Germinal center (tissue), 1 donor: ENCODE results near the gene ADSS1.

Source experiments
- DNase-seq: peaks from one replicate; pipeline ENCODE4 v3.0.0; 2012; ENCODE audit warnings: mixed read lengths, low spot score

The ADSS1 gene

DNA sequence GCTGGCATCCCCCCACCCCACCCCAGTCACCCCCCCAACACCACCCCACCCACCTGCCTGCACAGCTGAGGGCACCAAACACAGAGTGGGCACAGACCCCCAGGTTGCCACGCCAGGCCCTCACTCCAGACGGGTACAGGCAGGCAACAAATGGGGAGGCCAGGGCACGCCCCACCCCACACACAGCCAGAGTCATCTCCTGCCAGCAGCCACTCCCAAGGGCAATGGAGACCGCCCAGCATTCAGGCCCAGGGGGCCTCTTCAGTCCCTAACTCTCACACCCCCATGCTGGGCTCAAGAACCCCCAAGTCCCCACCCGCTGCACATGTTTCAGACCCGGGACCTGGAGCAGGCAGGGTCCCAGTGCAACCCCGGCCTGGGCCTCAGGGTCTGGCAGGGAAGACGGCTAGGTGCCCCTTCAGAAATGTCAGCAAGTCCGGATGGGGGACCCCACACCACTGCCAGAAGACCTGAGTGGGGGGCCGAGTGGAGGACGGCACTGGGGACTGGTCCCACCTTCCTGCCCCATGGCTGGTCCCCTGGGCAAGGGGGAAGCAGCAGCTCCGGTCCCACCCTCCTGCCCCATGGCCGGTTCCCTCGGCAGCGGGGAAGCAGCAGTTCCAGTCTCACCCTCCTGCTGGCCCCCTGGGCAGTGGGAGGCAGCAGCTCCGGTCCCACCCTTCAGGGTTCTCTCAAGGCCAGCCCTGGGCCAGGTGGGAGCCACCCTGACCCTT lies 59.6 kb downstream of the ADSS1 start:
- DNase-seq: no peak

GRCh38 chr14:104784218-104784568 lies 60.2 kb downstream of the ADSS1 start:
- no peak for DNase-seq

GRCh38 chr14:104784846-104785707 lies 61.0 kb downstream of the ADSS1 start:
- no peak for DNase-seq

GRCh38 chr14:104785708-104786080 lies 61.7 kb downstream of the ADSS1 start:
- no peak for DNase-seq

DNA sequence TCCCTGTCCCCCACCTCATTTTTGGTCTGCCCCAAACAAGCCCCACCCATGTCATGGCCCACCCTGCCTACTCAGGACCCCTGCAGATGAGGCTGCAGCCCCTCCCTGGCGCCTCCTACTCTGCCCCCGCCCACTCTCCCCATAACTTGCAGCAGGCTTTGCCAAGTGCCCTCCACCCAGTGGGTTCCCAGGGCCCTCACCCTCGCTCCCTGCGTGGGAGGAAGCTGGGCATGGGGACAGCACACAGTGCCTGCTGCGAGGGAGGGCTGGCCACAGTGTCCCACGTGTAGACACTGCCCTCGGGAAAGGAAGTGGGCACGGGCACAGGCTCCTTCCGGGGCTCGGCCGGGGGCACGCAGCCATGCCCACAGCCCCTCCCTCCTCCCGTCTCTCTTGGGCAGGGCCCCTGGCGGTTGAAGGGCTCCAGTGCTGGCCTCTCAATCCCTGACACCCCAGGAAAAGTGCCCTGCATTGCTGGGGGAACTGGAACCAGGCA lies 62.1 kb downstream of the ADSS1 start:
- no peak for DNase-seq

DNA sequence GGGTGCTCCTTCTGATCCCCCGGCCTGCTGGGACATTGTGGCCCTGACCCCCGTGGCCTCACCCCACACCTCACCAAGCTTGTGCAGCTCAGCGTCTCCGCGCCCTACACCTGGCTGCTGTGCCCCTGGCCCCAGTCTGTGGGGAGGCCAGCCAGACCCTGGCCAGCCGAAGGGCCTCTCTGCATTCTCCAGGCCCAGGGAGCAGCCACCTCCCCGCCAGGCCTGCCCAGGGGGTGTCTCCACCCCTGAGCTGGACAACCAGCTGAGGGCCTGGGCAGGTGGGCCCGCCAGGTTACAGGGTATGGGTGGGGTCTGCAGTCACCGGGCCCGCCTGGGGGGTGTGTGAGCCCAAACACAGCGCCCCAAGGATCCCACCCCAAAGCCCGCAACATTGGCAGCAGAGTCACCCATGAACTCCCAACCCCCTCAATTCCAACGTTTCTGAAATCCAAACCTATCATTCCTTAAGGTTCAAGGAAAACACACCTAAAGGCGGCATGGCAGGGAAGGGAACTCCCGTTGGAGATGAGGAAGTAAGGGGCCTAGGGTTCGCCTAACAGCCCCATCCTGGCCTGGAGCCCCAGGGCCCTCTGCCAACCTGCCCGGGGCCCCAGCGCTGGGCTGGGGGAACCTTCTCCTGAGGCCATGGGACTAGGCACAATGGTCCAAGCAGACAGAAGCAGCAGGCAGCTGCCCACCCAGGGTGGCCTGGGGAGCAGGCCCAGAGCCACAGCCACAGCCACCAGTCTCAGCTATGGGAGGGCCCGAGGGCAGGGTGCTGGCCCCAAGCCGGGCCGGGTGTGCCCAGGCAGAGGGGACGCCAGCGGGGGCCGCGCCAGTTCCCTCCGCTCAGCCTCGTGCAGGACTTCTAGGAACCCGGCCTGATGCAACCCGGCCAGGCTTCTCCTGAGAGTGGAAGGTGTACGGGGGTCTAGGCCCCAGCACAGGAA lies 63.0 kb downstream of the ADSS1 start:
- no peak for DNase-seq

- DNase-seq: no peak
These were observed 63.7 kb downstream of the ADSS1 start for GRCh38 chr14:104787736-104788135.

DNA sequence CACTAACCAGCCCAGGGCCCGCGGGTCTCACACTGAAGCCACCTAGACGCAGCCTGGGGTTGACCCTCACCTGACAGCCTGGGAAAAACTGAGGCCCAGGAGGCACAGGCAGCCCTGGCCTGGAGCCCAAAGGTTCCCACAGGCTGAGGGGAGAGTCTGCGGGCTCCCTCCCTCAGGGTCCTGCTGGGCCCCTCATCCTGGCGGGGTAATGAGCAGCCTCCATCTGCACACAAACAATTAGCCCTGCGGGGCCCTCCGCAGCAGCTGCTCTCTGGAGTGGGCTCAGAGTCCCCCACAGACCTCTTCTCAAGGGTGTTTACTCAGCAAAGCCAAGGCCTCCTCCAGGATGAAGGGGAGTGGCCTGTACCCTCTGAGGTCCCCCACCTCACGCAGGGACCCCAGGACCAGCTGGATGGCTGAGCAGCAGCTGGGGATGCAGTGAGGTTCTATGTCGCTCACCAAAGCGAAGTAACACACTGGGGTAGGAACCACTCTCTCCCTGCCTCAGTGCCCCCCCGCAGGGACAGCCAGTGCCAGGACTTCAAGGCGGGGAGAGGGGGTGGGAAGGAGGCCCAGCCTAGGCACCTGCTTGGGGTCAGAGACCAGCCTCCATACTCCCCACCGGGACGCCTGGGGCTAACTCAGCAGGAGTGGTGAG lies 64.3 kb downstream of the ADSS1 start:
- no peak for DNase-seq

- DNase-seq: no peak
These were observed 65.0 kb downstream of the ADSS1 start for GRCh38 chr14:104788873-104789663.

DNA sequence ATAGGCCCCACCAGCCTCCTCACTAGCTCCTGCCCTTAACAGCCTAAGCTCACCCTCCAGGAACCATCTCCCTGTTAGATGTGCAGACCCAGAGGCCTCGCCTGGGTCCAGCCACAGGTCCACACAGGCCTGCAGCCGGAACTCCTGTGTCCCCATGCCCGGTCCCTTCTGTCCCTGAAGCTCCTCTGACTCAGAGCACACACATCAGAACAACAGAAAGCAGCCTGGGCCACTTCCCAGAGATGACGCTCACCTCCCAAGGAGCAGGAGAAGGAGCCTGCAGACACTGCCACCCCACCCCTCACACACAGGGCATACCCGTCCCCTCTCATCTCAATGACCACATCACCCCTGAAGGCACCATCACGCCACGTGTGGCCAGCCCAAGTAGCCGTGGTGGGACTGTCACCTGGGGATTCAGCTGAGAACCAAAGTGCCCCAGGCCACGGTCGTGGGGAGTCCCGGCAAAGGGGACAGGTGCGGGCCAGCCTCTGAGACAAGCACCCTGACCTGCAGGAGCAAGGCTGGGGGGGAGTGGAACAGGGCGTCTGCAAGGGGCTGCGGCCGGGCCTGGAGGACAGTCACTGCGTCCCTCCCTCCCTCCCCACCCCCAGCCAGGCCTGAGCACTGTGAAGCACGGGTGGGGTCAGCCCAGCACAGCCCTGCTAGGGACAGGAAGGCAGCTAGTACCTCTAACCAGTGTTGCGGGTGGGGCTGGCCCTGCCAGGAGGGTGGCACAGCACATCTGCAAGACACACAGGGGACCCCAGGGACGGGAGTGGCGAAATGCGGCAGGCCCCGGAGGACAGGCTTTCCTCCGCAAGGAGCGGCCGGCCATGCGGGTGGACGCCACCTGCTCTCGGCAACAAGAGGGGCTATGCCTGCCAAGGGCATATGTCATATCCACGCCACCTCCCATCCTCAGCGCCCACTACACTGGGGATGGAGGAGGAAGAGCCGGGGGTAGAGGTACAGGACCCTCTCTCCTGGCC lies 66.0 kb downstream of the ADSS1 start:
- DNase-seq: no peak

DNA sequence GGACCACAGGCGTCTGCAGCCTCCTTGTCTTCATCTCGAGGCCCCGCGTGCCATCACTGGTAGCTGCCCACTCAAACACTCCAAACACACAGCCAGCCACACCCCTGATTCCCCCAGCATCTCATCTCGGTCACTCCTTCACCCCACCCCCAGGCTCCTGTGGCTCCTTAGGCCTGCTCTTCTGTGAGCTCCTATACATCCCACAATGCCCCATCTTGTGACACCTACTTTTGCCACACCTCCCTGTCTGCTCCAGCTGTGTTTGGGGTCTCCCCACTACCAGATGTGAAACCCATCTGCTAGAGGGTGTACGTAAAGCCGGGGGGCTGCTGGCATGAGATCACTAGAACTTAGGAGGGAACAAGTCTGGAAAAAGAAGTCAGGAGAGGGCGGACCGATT lies 67.4 kb downstream of the ADSS1 start:
- no peak for DNase-seq

GRCh38 chr14:104792101-104792884 lies 68.3 kb downstream of the ADSS1 start:
- DNase-seq: no peak

- DNase-seq: no peak
These were observed 69.1 kb downstream of the ADSS1 start for GRCh38 chr14:104792945-104793702.

GRCh38 chr14:104793703-104793959 lies 69.6 kb downstream of the ADSS1 start:
- DNase-seq: no peak

- peak; percentile 51 for DNase-seq
These were observed 70.1 kb downstream of the ADSS1 start for GRCh38 chr14:104794099-104794498.

GRCh38 chr14:104794631-104794992 lies 70.6 kb downstream of the ADSS1 start:
- DNase-seq: no peak

DNA sequence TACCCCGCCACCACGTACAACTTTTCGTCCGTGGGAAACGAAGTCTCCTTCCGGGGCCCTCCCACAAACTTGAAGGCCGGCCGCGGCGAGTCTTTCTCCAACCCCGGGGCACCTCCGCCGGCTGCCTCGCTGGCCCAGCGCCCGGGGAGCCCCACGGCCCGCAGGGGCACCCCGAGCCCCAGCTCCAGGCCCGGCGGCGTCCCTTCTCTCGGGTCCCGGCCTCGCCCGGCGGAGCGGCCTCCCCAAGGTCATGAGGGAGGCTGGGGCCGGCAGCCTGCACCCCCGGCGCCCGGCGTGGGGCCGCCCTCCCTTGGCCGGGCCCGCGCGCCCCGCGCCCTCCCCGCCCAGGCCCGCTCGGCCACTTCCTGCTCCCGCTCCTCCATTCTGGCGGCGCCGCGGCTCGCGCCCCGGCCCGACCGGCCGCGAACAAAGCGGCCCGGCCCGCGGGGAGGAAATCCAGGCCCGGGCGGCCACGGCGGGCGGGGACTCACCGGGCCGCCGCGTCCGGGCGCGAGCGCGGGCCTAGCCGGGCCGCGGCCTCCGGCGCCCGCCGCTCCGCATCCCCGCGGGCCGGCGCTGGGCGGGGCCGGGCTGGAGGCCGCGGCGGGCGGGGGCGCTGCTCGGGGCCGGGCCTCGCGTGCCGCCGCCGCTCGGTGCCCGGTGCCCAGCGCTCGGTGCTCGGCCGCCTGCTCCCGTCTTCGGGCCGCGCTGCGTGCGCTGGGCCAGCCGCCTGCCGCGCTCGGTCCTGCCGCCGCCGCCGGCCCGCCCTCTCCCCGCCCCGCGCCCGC lies 71.2 kb downstream of the ADSS1 start, which contains the start of gene AKT1:
Gene AKT1 (minus strand): TSS at position 756 of the 788 bp plus-strand sequence. CDS start 3,105 bp downstream, outside the sequence.
- peak; percentile 60 for DNase-seq
